Endometrial microvascular endothelial cells (primary cell): ENCODE results near the gene ARHGEF26. TPM values are rescaled to one million over a fixed set of nuclear protein-coding genes. Genes with fewer than 3 reads are reported as not detected.

Experiments
- in situ Hi-C: cut with HindIII; loops from 2 replicates; pipeline ENCODE4 v1.10.0; 2017; ENCODE audit warnings: low sequenced_read_pairs, low pct_unique_long_range_greater_than_20kb; ENCODE audit errors: inconsistent ontology term
- total RNA-seq: library from RNA; depleted of rRNA; stranded (reverse); fragments of >200 nt; gene quantifications from one replicate; pipeline ENCODE4 v1.2.3, GENCODE V29; 2015; ENCODE audit errors: inconsistent ontology term

The ARHGEF26 gene
- total RNA-seq, 1 donor from 2014 or later, result 0.84 TPM

GRCh38 chr3:154143873-154144272 is 22.7 kb downstream of the ARHGEF26 start:
- in situ Hi-C loops, result no loop called here

GRCh38 chr3:154144825-154145465 is 23.8 kb downstream of the ARHGEF26 start:
- in situ Hi-C loops, result no loop called here

- in situ Hi-C loops, result no loop called here
These were observed 27.4 kb downstream of the ARHGEF26 start for GRCh38 chr3:154148541-154148940.

- in situ Hi-C loops, result no loop called here
These were observed 28.1 kb downstream of the ARHGEF26 start for GRCh38 chr3:154149286-154149685.

- in situ Hi-C loops, result no loop called here
These were observed 30.8 kb downstream of the ARHGEF26 start for GRCh38 chr3:154151969-154152368.

- in situ Hi-C loops, result no loop called here
These were observed 31.6 kb downstream of the ARHGEF26 start for GRCh38 chr3:154152741-154153140.

GRCh38 chr3:154156530-154156929 is 35.3 kb downstream of the ARHGEF26 start:
- in situ Hi-C loops, result no loop called here

GRCh38 chr3:154161806-154162205 is 40.6 kb downstream of the ARHGEF26 start:
- in situ Hi-C loops, result no loop called here

- in situ Hi-C loops, result no loop called here
These were observed 43.2 kb downstream of the ARHGEF26 start for GRCh38 chr3:154164387-154164786.

- in situ Hi-C loops, result no loop called here
These were observed 48.0 kb downstream of the ARHGEF26 start for GRCh38 chr3:154168998-154169795.

GRCh38 chr3:154169796-154170110 is 48.6 kb downstream of the ARHGEF26 start:
- in situ Hi-C loops, result no loop called here

- in situ Hi-C loops, result no loop called here
These were observed 49.1 kb downstream of the ARHGEF26 start for GRCh38 chr3:154170300-154170699.

- in situ Hi-C loops, result no loop called here
These were observed 53.9 kb downstream of the ARHGEF26 start for GRCh38 chr3:154175041-154175440.

GRCh38 chr3:154176036-154176435 is 54.8 kb downstream of the ARHGEF26 start:
- in situ Hi-C loops, result no loop called here

- in situ Hi-C loops, result no loop called here
These were observed 56.2 kb downstream of the ARHGEF26 start for GRCh38 chr3:154177406-154177805.

- in situ Hi-C loops, result no loop called here
These were observed 57.0 kb downstream of the ARHGEF26 start for GRCh38 chr3:154178172-154178571.

GRCh38 chr3:154180836-154181691 is 59.9 kb downstream of the ARHGEF26 start:
- in situ Hi-C loops, result no loop called here

- in situ Hi-C loops, result no loop called here
These were observed 61.2 kb downstream of the ARHGEF26 start for GRCh38 chr3:154182322-154182922.

- in situ Hi-C loops, result no loop called here
These were observed 61.8 kb downstream of the ARHGEF26 start for GRCh38 chr3:154182975-154183374.
